GM20000 (cell line): ENCODE measurements around the gene CLHC1.
A peak's percentile ranks its signal among the peaks of the same experiment; 100 is the strongest.
"Not testable (repeated sequence)": the region's sequence is repeated elsewhere in the genome, so short reads cannot be mapped to it uniquely, and the experiment has no call there.

Source experiments
- DNase-seq: peaks from one replicate; pipeline ENCODE4 v3.0.0; 2012; ENCODE audit warnings: low spot score
- TF ChIP-seq, protein P1 (sequence below): IDR thresholded peaks from 2 replicates; pipeline ENCODE4 v1.5.1; 2012; ENCODE audit warnings: mild to moderate bottlenecking, control low read depth; ENCODE audit errors: extremely low read depth, missing control alignments

The CLHC1 gene

DNA sequence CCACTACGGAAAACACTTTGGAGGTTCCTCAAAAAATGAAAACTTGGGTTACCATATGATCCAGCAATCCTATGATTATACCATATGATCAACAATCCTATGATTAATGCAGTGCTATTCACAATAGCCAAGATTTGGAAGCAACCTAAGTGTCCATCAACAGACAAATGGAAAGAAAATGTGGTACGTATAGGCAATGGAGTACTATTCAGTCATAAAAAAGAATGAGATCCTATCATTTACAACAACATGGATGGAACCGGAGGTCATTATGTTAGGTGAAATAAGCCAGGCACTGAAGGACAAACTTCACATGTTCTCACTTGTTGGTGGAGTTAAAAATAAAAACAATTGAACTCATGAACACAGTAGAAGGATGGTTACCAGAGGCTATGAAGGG is 27.6 kb downstream of the CLHC1 start:
- DNase-seq, result no peak
- TF ChIP-seq, protein P1, sequence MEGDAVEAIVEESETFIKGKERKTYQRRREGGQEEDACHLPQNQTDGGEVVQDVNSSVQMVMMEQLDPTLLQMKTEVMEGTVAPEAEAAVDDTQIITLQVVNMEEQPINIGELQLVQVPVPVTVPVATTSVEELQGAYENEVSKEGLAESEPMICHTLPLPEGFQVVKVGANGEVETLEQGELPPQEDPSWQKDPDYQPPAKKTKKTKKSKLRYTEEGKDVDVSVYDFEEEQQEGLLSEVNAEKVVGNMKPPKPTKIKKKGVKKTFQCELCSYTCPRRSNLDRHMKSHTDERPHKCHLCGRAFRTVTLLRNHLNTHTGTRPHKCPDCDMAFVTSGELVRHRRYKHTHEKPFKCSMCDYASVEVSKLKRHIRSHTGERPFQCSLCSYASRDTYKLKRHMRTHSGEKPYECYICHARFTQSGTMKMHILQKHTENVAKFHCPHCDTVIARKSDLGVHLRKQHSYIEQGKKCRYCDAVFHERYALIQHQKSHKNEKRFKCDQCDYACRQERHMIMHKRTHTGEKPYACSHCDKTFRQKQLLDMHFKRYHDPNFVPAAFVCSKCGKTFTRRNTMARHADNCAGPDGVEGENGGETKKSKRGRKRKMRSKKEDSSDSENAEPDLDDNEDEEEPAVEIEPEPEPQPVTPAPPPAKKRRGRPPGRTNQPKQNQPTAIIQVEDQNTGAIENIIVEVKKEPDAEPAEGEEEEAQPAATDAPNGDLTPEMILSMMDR, result no peak

DNA sequence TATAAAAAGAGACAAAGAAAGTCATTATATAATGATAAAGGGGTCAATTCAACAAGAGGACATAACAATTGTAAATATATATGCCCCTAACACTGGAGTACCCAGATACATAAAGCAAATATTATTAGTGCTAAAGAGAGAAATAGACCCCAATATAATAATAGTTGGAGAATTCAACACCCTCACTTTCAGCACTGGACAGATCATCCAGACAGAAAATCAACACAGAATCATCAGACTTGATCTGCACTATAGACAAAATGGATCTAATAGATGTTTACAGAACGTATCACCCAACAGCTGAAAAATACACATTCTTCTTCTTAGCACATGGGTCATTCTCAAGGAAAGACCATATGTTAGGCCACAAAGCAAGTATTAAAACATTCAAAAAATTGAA is 31.7 kb downstream of the CLHC1 start:
- TF ChIP-seq, protein P1, result no peak
- no peak for DNase-seq

DNA sequence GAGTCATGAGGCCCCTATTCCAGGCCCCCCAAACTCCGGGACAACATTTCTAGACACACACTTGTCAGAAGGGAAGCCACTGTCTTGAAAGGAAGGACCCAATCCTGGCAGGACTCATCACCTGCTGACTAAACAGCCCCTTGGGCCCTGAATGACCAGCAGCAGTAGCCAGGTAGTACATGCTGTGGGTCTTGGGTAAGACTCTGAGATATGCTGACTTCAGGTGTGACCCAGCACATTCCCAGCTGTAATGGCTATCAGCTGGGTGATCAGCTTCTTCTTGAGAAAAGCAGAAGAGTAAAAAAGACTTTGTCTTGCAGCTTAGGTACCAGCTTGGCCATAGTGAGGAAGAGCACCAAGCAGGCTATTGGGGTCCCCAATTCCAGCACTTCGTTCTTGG is 35.6 kb downstream of the CLHC1 start:
- no peak for DNase-seq
- TF ChIP-seq, protein P1, result no peak

DNA sequence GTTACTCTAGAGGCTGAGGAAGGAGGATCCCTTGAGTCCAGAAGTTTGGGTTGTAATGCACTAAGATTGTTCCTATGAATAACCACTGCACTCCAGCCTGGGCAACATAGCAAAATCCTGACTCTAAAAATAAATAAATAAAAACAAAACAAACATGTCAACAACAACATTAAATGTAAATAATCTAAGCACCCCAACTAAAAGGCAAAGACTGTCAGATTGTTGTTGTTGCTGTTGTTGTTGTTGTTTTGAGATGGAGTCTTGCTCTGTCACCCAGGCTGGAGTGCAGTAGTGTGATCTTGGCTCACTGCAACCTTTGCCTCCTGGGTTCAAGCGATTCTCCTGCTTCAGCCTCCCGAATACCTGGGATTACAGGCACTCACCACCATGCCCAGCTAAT is 40.2 kb downstream of the CLHC1 start:
- DNase-seq, result not testable (repeated sequence)

DNA sequence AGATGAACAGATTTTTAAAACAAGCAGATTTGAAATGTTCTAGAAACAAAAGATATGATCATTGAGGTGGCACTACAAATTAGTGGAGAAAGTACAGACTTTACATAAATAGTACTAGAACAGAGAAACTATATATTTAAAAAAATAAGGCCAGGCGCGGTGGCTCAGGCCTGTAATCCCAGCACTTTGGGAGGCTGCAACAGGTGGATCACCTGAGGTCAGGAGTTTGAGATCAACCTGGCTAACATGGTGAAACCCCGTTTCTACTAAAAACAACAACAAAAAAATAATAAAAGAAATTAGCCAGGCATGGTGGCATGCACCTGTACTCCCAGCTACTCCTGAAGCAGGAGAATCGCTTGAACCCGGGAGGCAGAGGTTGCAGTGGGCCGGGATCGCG is 45.3 kb downstream of the CLHC1 start:
- not testable (repeated sequence) for DNase-seq

DNA sequence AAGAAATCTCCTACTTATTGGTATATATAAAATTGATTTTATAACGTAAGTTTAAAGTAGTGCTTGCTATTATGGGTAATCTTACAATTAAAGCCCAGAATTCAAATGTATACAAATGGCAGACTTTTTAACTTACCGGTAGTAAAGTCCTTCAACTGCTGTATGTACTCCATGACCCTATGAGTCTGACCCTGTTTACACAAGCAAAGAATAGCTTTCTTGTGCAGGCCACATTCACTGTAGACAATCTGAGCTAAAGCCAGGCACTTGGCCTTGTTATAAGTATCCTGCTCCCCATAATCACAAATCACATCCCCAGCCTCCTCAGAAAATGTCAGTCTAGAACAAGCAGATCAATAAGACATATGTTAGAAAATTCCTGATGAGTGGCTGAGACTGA is 51.7 kb downstream of the CLHC1 start:
- no peak for DNase-seq
- TF ChIP-seq, protein P1, result no peak

DNA sequence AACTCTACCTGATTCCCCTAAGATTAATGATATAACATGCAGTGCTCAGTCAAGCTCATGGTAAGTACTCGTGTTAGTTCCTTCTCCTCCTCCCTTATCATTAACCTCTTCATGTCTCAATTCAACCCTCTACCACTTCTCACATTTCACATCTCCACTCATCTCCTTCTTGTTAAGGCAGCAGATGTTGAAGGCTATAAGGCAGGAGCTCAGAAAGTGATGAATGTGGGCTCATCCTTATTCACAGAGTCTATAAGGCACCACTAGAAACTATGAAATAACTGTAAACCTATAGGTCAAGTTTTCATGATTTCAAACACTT is 56.0 kb downstream of the CLHC1 start:
- TF ChIP-seq, protein P1, result no peak
- no peak for DNase-seq

DNA sequence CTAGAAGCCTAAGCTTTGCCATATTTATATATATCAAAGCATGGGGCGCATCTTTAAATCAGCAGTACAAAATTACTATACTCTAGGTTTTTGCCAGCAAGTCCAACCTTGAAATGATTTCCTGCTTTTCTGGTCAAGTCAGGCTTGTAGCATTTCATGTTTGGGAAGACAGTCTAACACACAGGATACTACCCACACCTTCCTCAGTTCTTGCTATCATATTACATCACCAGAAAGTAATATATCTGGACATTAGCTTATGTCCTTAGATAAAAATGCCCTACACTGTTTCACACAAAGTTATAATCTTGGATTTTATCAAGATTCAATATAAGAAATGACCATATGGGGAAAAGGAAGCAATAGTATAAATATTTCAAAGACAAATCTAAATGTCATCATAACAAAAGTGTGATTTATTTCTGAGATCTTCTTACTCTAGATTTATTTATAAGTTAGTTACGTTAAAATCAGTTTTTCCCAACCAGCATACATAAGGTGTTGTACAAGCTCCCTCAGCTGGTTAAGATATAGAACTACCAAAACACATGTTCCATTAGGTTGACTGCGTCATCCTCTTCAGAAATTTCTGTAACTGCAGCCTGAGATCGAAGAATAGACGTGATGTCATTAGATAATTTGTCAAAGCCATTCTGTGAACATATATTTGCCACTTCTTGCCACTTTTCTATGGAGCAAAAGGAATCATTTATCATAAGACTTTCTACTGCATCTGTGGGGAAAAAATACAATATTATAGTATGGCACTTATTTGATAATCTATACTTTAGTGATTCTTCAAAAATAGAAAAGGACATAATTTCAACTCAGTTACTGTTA is 56.6 kb downstream of the CLHC1 start:
- peak; percentile 63 for DNase-seq
- TF ChIP-seq, protein P1, result peak; percentile 39
